T-cell (primary cell): ENCODE measurements around the gene MIER1. TPM values are rescaled to one million over a fixed set of nuclear protein-coding genes. Genes with fewer than 3 reads are reported as not detected.
"Not testable (repeated sequence)": the region's sequence is repeated elsewhere in the genome, so short reads cannot be mapped to it uniquely, and the experiment has no call there.

ENCODE experiments used
- ATAC-seq, 4 experiments: fragments of 200-7000 bp in 3 of 4; fragments of 150-1000 bp in 1 of 4; cut with Tn5 transposase; replicated peaks in 1 of 4; 1 replicate in 3 of 4; 2 replicates in 1 of 4; pipeline ENCODE4 v1.10.0; 2021; ENCODE audit warnings: moderate library complexity in 3 of 4, mild to moderate bottlenecking in 2 of 4, moderate number of reproducible peaks in 1 of 4
- CTCF ChIA-PET, 2 donors: fragments of 300-600 bp; sonication (Branson Sonifier 250); formaldehyde crosslinking; loops; one replicate each; lab custom pipeline; 2022; ENCODE audit warnings: antibody characterized with exemption in 2 of 2; lab: Charles Lee
- POLR2A ChIA-PET, 2 donors: fragments of 300-600 bp; sonication (Branson Sonifier 250); formaldehyde crosslinking; loops; one replicate each; lab custom pipeline; 2022; ENCODE audit warnings: antibody characterized with exemption in 2 of 2; lab: Charles Lee
- DNase-seq, 35 experiments: peaks; one replicate each; pipeline versions ENCODE4 v3.0.0 to v3.0.0-alpha.2; 2013 to 2023
- H3K27ac ChIP-seq: one replicate; pipeline ENCODE4 v1.5.1; 2013; ENCODE audit warnings: low read length
- H3K27me3 ChIP-seq, 2 experiments: replicated peaks in 1 of 2; 1 replicate in 1 of 2; 2 replicates in 1 of 2; pipeline versions ENCODE4 v1.6.1 to v1.7.0; 2013; ENCODE audit warnings: low read length in 1 of 2, mixed read lengths in 1 of 2; ENCODE audit not compliant: control insufficient read depth in 2 of 2, insufficient read depth in 2 of 2; ENCODE audit errors: extremely low read depth in 1 of 2
- H3K36me3 ChIP-seq, 2 donors: 1 replicate in 1 of 2; 2 replicates in 1 of 2; pipeline versions ENCODE4 v1.6.1 to v1.7.0; 2013; ENCODE audit warnings: low read length in 1 of 2; ENCODE audit not compliant: control insufficient read depth in 2 of 2, insufficient read depth in 1 of 2; ENCODE audit errors: extremely low read depth in 1 of 2
- H3K4me1 ChIP-seq, 2 experiments: 1 replicate in 1 of 2; 2 replicates in 1 of 2; pipeline versions ENCODE4 v1.6.1 to v1.7.0; 2013; ENCODE audit warnings: low read length in 2 of 2, mixed read lengths in 1 of 2; ENCODE audit not compliant: insufficient read depth in 2 of 2, control insufficient read depth in 1 of 2; ENCODE audit errors: extremely low read depth in 1 of 2
- H3K4me3 ChIP-seq, 2 donors: 1 replicate in 1 of 2; 2 replicates in 1 of 2; pipeline versions ENCODE4 v1.5.1 to v1.7.0; 2013; ENCODE audit warnings: mild to moderate bottlenecking in 2 of 2, low read length in 1 of 2, moderate library complexity in 1 of 2; ENCODE audit not compliant: control insufficient read depth in 1 of 2; ENCODE audit errors: extremely low read depth in 1 of 2
- H3K9me3 ChIP-seq: 2 replicates; pipeline ENCODE4 v1.7.0; 2013
- H3K27ac Mint-ChIP-seq, 2 donors: one replicate each; pipeline ENCODE4 v1.8.0; 2020 to 2021; ENCODE audit warnings: mild to moderate bottlenecking in 2 of 2, mixed read lengths in 2 of 2
- H3K27me3 Mint-ChIP-seq, 2 donors: one replicate each; pipeline ENCODE4 v1.8.0; 2021 to 2022; ENCODE audit warnings: mixed read lengths in 2 of 2
- H3K36me3 Mint-ChIP-seq: one replicate; pipeline ENCODE4 v1.8.0; 2021; ENCODE audit warnings: mixed read lengths
- H3K4me1 Mint-ChIP-seq, 3 donors: one replicate each; pipeline ENCODE4 v1.8.0; 2020 to 2022; ENCODE audit warnings: mixed read lengths in 3 of 3, mild to moderate bottlenecking in 1 of 3
- H3K4me3 Mint-ChIP-seq, 3 donors: one replicate each; pipeline ENCODE4 v1.8.0; 2020 to 2022; ENCODE audit warnings: mild to moderate bottlenecking in 3 of 3, mixed read lengths in 3 of 3, moderate library complexity in 3 of 3
- H3K9me3 Mint-ChIP-seq, 3 donors: one replicate each; pipeline ENCODE4 v1.8.0; 2020 to 2022; ENCODE audit warnings: mixed read lengths in 3 of 3
- WGBS: methylation state at CpG from one replicate; pipeline ENCODE4 v1.1.5; 2013; ENCODE audit warnings: missing lambda C conversion rate; ENCODE audit not compliant: insufficient coverage; 5-methylcytosine and 5-hydroxymethylcytosine counted together
- total RNA-seq, 35 experiments: library from RNA in 6 of 35; stranded (reverse) in 6 of 35; fragments of 120-200 nt in 1 of 35; gene quantifications; one replicate each; pipeline versions ENCODE4 v1.2.1 to v1.2.4 and lab custom pipeline; 2013 to 2026

Gene MIER1
- 10 to 100 TPM; 55.3 to 77.1 (median 58.1) TPM for total RNA-seq
- total RNA-seq (2013), result 73.3 TPM
- total RNA-seq (lab: John Stamatoyannopoulos, UW), result 120 to 264 (median 174) reads per million in 29 experiments

- H3K4me1 ChIP-seq, result peaks cover 23 to 27% of the 10 kb centered on the region in 2 experiments
- no peaks in the 10 kb centered on the region for H3K36me3 ChIP-seq
- H3K27ac Mint-ChIP-seq, result peak within 1 kb of the TSS; percentile 94 to 96
- POLR2A ChIA-PET, result interaction anchor here (0.6 to 2.3 kb wide), 12 partner anchors 9 to 760 kb away, joined by 3 to 12 read pairs (median 4); partner anchors contain the start of genes GADD45A (in 1 of the 2) and SLC35D1 (in 1 of the 2)
- H3K4me3 ChIP-seq, result peak within 1 kb of the TSS; percentile 89 to 92
- H3K27ac ChIP-seq, result peak within 1 kb of the TSS; percentile 97
- H3K9me3 Mint-ChIP-seq, result no peaks in the 10 kb centered on the region
- no peaks in the 10 kb centered on the region for H3K27me3 Mint-ChIP-seq
- 0% methylated on average over 51 of the region's 64 CpGs for WGBS
- H3K9me3 ChIP-seq, result no peaks in the 10 kb centered on the region
- peak; percentile 88 to 97 (median 95) for DNase-seq
- H3K27me3 ChIP-seq, result no peaks in the 10 kb centered on the region
- peak within 1 kb of the TSS; percentile 94 to 96 (median 94) for H3K4me3 Mint-ChIP-seq
- peaks cover 53 to 56% (median 54%) of the 10 kb centered on the region in 3 donors for H3K4me1 Mint-ChIP-seq
- ATAC-seq, result peak; percentile 92 to 96 (median 95)
- H3K36me3 Mint-ChIP-seq, result peaks cover 10% of the 10 kb centered on the region
- CTCF ChIA-PET, result interaction anchor here (0.6 to 1.5 kb wide), 6 partner anchors 9 to 505 kb away, joined by 3 to 6 read pairs (median 3); partner anchors contain the start of gene SERBP1 (in 1 of the 2)
These were observed at the start of gene MIER1, which contains the start of gene DNAI4 for GRCh38 chr1:66924756-66925557. Gene MIER1, plus strand, starts transcription at chr1:66924990. Its CDS starts 39 bp downstream, at chr1:66925029. Gene DNAI4, minus strand, starts transcription at chr1:66924856. Its CDS starts 25 bp downstream, at chr1:66924831.

GRCh38 chr1:66876664-66877063 lies 48.1 kb upstream of the MIER1 start:
- no peak overlapping the region for H3K4me3 Mint-ChIP-seq
- ChIA-PET POLR2A (no interaction called here), CTCF (no interaction called here)
- peaks cover 17 to 27% (median 20%) of the 10 kb centered on the region in 3 donors for H3K9me3 Mint-ChIP-seq
- no peaks in the 10 kb centered on the region for H3K4me1 Mint-ChIP-seq
- no peak overlapping the region for H3K27ac Mint-ChIP-seq
- no peaks in the 10 kb centered on the region for H3K27me3 Mint-ChIP-seq
- H3K27me3 ChIP-seq, result no peaks in the 10 kb centered on the region
- H3K27ac ChIP-seq, result no peak overlapping the region
- DNase-seq, result no peak
- no peak for ATAC-seq
- no peak overlapping the region for H3K4me3 ChIP-seq
- no CpG with 5 or more reads among the region's 1 CpG for WGBS
- H3K36me3 ChIP-seq, result no peaks in the 10 kb centered on the region
- peaks cover 5% of the 10 kb centered on the region for H3K36me3 Mint-ChIP-seq
- no peaks in the 10 kb centered on the region for H3K4me1 ChIP-seq
- no peaks in the 10 kb centered on the region for H3K9me3 ChIP-seq

GRCh38 chr1:66889030-66889429 lies 35.8 kb upstream of the MIER1 start:
- ChIA-PET CTCF (no interaction called here), POLR2A (no interaction called here)
- Mint-ChIP-seq H3K27ac (no peak overlapping the region), H3K27me3 (no peaks in the 10 kb centered on the region), H3K9me3 (no peaks in the 10 kb centered on the region), H3K36me3 (peaks cover 8% of the 10 kb centered on the region), H3K4me3 (no peak overlapping the region), H3K4me1 (no peaks in the 10 kb centered on the region)
- WGBS, result no CpG with 5 or more reads among the region's 1 CpG
- Histone ChIP-seq H3K27me3 (no peaks in the 10 kb centered on the region), H3K27ac (no peak overlapping the region), H3K36me3 (no peaks in the 10 kb centered on the region), H3K4me3 (no peak overlapping the region), H3K9me3 (no peaks in the 10 kb centered on the region), H3K4me1 (no peaks in the 10 kb centered on the region)
- no peak for DNase-seq
- ATAC-seq, result no peak

- WGBS, result no CpG with 5 or more reads among the region's 1 CpG
- no peaks in the 10 kb centered on the region for H3K36me3 ChIP-seq
- no peaks in the 10 kb centered on the region for H3K4me1 Mint-ChIP-seq
- H3K27ac Mint-ChIP-seq, result no peak overlapping the region
- ATAC-seq, result no peak
- no peaks in the 10 kb centered on the region for H3K9me3 ChIP-seq
- no peaks in the 10 kb centered on the region for H3K27me3 Mint-ChIP-seq
- H3K36me3 Mint-ChIP-seq, result peaks cover 7% of the 10 kb centered on the region
- ChIA-PET POLR2A (no interaction called here), CTCF (no interaction called here)
- H3K27ac ChIP-seq, result no peak overlapping the region
- no peak for DNase-seq
- no peak overlapping the region for H3K4me3 ChIP-seq
- no peaks in the 10 kb centered on the region for H3K27me3 ChIP-seq
- H3K4me1 ChIP-seq, result no peaks in the 10 kb centered on the region
- H3K9me3 Mint-ChIP-seq, result no peaks in the 10 kb centered on the region
- no peak overlapping the region for H3K4me3 Mint-ChIP-seq
These were observed 34.2 kb upstream of the MIER1 start for GRCh38 chr1:66890621-66891020.

- Histone ChIP-seq H3K27ac (no peak overlapping the region), H3K36me3 (no peaks in the 10 kb centered on the region), H3K4me3 (no peak overlapping the region), H3K4me1 (no peaks in the 10 kb centered on the region), H3K27me3 (no peaks in the 10 kb centered on the region), H3K9me3 (no peaks in the 10 kb centered on the region)
- Mint-ChIP-seq H3K27me3 (no peaks in the 10 kb centered on the region), H3K36me3 (peaks cover 3% of the 10 kb centered on the region), H3K27ac (no peak overlapping the region), H3K9me3 (no peaks in the 10 kb centered on the region), H3K4me1 (no peaks in the 10 kb centered on the region), H3K4me3 (no peak overlapping the region)
- WGBS, result no CpG with 5 or more reads among the region's 3 CpGs
- ATAC-seq (no peak), DNase-seq (no peak)
- ChIA-PET POLR2A (no interaction called here), CTCF (no interaction called here)
These were observed 31.1 kb upstream of the MIER1 start for GRCh38 chr1:66893712-66894111.

DNA sequence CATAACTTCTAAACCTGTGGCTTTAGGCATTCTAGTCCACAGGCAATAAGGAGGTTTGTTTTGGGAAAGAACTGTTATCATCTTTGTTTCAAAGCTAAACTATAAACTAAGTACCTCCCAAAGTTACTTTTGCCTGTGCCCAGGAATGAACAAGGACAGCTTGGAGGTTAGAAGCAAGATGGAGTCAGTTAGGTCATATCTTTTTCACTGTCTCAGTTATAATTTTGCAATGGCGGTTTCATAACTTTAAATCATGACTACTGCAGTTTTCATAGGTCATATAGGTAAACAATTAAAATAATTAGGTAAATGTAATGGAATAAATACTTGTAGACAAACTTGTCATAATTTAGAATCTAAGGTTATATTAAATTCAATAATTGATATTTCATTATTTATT lies 9.6 kb upstream of the MIER1 start:
- ATAC-seq, H3K4me1 Mint-ChIP-seq: not testable (repeated sequence)
- CTCF ChIA-PET, result interaction anchor here (0.7 to 1.4 kb wide), 2 partner anchors 9 to 19 kb away, joined by 3 to 4 read pairs; partner anchors contain the start of genes DNAI4 (in 1 of the 2) and MIER1 (in 1 of the 2)

More for the DNA sequence above, 9.6 kb upstream of the MIER1 start:
- POLR2A ChIA-PET, result interaction anchor here in 1 of 2 donors (1.3 kb wide), 1 partner anchor 9 kb away, joined by 7 read pairs; the partner anchor contains the start of genes DNAI4 and MIER1
- H3K27me3 Mint-ChIP-seq, DNase-seq, H3K4me3 Mint-ChIP-seq, H3K4me3 ChIP-seq, H3K27ac ChIP-seq, H3K36me3 ChIP-seq, H3K9me3 ChIP-seq, H3K4me1 ChIP-seq, H3K27me3 ChIP-seq, H3K9me3 Mint-ChIP-seq, H3K27ac Mint-ChIP-seq: not testable (repeated sequence)
- WGBS, result no CpG with 5 or more reads among the region's 1 CpG
- peaks cover 14% of the 10 kb centered on the region for H3K36me3 Mint-ChIP-seq
